HG02885 (cell line): ENCODE data around the gene KIF26B.

Source experiments
- ATAC-seq: cut with Tn5 transposase; IDR thresholded peaks from one replicate; pipeline ENCODE4 v1.9.1; 2021; ENCODE audit warnings: mild to moderate bottlenecking; ENCODE audit not compliant: unreplicated experiment, poor library complexity

KIF26B gene

DNA sequence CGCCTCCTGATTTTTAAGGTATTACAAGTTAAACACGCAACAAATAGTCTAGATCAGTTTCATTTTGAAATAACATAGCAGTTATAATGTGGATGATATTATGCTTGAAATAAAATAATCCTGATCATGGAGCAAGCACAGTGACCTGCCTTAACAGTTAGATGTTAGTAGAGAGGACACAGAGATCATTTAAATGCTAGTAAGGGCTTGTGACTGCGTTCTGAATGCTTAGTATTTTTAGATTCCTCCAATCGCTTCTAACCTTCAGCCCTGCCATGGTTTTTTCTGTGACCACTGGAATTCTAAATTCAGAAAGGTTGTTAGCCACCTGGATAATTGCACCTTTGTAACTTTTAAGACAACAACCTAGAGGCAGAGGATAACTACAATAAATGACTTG lies 46.4 kb downstream of the KIF26B start:
- no peak for ATAC-seq

DNA sequence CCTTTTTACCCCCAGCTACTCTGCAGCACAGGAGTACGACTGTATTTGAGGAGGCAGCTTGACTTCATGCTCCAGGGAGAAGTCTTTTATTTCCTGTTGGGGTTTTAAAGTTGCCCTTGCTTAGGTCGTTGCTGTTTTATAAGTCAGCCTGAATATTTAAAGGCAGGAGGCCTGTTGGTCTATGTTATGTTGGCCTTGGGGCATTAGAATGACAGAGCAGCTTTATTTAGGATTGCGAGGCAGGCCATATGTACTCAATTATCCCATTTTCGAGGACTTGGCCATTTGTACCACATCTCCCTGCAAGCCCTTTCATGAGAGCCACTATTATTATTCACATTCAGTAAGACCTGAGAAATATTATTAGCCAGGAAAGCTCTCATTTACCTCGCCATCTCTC lies 47.0 kb downstream of the KIF26B start:
- ATAC-seq: no peak

DNA sequence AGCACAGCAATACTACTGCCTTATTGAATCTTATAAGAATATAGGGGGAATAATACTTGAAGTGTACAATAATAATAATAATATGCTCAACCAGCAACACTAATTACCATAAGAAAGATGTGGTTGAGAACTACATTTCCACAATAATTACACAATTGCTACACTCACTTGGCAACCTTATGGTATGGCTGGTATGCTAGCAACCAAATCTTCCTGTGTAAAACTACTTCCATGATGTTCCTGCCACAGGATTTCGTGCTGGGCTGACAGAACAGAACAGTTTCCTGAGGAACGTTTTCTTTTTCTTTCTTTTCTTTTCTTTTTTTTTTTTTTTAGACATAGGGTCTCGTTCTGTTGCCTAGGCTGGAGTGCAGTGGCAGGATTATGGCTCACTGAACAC lies 50.6 kb downstream of the KIF26B start:
- ATAC-seq: no peak

DNA sequence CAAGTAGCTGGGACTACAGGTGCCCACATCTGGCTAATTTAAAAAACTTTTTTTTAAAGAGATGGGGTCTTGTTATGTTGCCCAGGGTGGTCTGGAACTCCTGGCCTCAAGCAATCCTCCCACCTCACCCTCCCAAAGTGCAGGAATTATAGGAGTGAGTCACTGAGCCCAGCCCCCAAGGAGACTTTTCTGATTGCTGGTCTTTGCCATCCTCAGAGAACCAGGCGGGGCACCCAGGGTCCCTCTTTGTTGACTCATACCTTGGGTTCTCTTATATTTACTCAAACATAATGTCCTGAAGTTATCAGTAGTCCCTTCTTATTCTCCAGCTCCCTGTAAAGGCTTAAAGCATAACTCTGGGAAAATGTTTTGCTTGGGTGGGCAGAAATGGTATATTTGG lies 51.1 kb downstream of the KIF26B start:
- no peak for ATAC-seq

DNA sequence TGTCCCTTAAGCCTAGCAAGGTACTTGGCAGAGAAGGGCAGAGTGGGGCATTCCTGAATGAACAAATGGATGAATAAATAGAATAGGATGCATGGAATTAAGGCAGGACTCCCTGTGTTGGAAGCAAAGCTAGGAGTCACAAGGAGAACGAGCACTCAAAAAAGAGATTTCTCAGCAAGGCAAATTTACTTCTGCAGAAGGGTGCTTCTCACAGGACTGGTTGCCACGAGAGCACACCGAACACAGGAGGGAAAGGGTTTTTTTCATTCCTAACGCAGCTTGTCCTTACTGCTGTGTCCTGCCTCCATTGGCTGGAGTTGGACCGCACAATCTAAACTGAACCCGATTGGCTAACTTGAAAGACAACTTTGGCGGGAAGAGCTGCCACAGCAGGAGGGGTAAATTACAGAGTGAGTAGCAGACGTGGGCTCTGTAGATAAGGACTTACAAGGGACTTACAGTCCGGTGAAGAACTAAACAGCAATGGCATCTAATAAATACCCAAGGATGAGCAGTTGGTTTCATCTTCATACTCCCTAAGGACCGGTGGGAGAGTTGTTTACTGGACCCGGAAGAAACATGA lies 52.4 kb downstream of the KIF26B start:
- no peak for ATAC-seq

DNA sequence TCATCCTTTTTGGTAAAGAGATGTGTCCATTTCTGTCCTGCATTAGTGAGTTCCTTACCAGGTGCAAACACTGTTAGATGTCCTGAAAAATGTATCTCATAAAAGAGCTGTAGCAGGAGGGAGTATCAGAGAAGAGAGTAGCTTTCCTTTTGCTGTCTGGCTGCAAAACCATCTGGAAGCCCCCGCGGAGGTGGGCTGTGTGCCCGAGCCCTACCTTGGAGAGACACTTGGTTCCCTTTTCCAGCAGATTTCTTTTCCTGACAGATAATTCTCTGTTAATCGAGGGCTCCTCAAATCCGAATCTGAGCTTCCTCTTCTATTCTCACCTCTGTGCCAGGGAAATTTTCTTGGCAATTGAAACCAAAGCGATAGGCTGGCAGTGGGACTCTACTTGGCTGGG lies 53.0 kb downstream of the KIF26B start:
- no peak for ATAC-seq

DNA sequence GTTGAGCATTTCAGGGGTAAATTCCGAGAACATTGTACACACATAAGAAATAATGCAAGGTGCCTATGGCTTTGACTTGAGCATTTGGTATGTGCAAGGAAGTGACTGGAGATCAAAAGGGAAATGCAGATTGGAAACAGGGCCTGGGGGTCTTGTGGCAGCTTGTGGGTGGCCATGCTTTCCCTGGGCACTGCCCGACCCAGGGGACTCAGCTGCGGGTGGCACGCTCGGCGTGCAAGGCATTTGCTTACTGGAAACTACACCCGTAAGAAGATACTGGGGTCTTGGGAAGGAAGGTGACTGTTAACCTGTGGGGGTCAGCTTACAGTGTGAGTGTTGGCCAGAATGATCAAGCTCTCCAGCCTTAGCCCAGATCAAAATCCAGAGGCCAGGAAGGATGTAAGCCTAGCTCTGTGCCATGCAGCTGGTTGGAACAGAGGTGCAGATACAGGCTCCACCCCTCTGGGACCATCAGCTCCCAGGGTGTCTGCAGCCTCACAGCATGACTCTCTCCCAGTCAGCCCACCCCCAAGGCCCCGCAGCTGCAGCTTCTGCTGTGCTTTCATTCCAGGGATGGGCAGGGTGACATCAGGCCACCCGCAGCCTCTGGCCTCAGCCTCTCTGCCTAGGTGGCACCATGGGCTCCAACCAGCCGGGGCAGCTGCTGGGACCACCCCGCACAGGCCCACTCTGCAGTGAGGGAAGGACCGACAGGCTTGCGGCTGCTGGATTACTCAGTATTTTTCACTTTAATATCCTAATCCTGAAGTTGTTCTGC lies 55.1 kb downstream of the KIF26B start:
- ATAC-seq: no peak

DNA sequence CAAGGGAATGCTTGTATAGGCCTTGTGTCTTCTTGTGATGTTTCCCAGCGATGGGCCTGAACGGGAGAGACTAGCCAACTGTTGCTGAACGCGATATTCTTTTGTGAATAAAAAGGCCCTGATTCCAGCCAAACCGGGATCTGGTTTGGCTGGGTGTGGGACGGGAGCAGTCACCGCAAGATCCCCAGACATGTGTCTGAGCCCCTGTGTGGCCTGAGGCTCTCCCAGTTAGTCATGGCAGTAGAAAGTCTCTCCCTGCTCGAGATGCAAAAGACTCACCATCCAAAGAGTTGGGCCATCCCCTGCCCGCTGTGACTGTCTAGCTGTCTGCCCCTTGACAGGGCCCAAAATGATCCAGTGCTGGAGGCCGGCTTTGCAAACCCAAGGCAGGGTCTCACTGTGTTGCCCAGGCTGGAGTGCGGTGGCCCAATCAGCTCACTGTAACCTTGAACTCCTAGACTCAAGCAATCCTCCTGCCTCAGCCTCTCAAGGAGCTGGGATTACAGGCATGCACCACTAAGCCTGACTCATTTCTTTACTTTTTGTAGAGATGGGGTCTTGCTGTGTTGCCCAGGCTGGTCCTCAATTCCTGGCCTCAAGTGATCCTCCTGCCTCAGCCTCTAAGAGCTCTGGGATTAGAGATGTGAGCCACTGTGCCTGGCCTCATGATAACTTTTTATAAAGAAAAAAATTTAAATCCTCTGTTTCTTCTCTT lies 56.4 kb downstream of the KIF26B start:
- ATAC-seq: no peak

DNA sequence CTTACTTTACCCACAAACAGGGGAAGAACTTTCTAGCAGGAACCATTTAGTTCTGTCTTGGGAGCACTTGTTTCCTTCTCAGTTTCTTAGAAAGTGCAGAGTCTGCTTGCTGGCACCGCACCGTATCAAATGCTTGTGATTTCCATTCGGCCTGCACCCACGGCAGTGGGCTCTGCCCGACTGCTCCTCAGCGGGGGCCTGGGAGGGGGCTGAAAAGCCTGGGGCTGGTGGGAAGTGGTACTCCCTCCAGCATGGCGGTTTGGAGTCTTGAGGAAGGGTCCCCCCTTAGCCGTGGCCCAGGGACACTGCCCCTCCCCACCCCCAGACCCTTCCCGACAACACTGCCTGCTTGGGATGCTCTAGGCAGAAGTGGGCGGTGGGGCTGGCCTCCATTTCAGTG lies 57.0 kb downstream of the KIF26B start:
- no peak for ATAC-seq

DNA sequence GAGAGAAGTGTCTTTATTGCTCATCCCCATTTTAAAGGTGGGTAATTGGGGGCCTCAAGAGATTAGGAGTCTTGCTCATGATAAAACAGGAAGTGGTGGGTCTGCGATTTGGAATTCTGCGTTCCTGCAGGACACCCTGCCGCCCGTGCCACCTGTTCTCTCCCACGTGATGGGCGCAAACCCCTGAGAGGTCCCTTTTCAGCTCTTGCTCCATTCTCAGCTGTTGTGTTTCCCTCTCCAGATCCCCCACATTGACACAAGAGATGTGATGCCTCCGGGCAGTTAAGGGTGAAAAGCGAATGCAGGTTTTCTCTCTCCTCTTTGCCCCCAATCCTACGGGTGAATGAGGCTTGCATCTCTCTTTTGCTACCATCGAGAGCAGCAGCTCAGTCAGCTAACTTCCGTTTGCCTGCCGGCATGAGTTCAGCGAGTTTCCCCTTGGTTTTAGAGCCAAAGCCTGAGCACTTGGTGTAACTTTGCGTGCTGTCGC lies 57.5 kb downstream of the KIF26B start:
- ATAC-seq: no peak

DNA sequence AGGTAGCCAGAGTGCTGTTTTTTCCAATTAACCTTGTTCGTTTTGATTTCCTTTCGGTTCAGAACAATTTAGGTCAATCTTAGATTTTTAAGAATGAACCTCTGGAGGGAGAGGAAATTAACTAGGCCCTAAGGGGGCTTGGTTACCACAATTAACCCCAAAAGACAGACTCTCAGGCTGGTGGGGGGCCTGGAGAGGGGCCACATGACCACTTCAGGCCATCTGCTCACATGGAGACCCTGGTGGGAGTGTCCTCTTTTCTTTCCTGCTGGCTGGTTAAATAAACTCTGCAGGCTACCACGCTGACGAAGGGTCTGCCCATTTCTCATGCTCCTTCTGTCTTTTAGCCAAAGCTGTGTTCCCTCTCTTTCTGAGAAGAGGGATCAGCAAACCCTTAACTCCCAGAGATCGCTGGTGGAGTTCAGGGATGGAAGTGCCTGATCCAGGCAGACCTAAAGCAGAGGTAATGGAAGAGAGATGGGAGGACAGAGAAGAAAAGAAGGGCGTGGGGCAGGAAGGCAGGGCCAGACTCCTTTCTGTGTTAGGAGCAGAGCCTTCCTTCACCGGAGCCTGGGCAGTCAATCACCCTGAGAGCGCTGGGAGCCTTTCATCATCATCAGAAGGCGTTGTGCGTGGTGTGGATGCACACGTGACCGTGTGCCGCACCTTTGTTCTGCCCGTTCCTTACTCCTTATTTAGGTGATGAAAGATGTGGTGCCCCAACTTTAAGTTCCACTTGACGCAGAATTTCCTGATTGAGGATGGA lies 58.5 kb downstream of the KIF26B start:
- no peak for ATAC-seq

DNA sequence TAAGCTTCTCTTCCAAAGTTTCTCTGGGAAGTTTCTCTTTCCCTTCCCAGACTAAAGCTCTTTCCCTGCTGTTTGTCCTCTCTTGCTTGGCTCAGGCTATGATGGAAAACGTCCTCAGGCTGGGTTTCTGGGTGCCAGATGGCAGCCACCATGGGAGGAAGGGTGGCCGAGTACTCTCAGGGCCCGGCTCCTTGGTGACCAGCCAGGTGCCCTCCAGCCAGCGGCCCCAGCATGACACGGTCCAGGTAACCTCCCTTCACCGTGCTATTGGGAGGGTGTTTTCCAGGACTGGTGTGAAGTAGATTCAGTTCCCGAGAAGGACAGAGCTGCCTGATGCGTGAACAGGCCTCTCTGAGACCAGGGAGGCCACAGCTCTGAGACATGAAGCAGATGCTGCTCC lies 60.3 kb downstream of the KIF26B start:
- no peak for ATAC-seq

DNA sequence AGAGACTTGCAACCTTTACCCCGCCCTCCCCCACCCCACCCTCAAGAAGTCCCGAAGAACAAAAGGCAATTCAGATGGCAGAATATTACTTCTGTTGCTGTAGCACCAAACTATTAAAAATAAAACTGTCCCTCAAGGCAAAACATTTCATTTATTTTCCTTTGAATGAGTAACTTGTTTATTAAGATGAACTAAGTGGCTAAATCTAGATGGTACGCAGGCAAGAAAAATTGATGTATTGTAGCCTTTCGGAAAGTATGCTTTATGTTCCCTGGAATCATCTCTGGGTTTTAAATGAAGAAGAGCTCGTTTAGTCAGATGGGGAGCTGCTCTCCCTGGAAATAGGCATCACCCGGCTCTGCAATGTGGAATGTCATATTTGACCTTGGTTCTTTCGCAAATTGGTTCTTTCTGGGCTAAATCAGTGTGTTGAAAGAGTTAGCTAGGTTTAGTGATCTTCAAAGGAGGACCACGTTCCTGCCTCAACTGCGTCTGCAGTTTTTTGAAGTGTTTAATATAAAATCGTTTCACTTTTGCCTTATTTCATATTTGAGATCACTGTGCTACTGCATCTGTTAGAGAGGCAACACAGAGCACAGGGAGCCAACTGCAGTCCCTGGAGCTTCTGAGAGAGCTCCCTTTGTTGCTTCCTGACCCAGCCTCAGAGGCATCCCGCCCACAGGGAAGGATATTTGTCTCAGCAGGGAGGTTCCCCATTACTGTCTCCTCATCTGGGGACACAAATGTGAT lies 61.8 kb downstream of the KIF26B start:
- no peak for ATAC-seq

DNA sequence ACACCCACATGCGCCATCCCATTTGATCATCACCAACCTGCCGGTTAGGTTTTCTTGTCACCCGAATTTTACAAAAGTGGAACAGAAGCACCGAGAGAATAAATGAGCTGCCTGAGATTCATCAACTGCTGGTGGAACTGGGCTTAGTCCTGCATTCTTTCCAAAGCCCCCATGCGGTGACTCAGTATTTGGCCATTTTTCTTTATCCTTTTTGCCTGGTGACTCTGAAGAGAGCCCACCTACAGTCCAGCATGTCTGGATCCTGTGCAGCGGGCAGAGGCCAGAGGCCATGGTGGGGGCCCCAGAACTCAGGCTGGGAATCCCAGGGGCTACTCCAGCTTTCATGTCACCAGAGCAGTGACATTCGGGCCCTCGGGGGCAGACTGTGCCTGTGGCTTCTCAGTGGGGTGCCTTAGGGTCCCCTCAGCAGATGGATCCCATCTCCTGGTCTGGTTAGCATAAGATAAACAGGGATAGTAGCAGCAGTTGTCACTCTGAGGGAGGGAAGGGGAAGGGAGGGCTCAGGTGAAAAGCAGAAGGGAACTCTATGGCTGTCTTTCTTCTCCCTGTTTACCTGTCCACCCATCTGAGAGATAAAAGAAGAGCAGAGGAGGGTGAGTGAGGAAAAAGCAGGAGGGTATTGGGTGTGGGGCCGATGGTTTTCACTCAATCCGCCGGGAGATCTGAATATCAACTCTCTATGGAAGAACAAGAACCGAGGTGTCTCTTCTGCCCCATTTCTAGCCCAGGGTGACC lies 63.2 kb downstream of the KIF26B start:
- no peak for ATAC-seq

DNA sequence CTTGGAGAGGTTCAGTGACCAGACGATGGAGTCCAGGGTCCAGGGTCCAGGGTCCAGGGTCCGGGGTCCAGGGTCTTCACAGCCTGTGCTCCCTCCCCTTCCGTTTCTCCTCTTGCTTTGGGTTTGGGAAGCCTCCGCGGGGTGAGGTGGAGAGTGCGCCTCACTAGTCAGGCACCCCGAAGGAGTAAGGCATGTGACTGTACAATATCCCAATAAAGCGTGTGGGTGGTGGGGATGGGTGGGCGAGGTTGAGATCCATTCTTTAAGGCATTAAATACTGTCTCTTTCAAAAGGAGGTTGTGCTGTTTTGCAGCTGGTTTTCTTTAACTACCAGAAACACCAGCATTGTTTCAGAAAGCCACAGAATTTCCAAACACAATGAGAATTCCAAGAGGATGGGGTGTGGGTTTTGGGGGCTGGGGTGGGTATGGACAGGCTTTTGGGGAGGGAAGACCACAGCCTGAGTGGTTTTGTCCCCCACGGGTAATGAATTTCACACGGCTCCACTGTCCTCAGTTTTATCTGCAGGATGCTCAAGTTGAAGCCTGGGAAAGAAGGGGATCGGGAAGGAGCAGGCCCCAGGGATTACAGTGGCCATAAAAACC lies 65.7 kb downstream of the KIF26B start:
- no peak for ATAC-seq

DNA sequence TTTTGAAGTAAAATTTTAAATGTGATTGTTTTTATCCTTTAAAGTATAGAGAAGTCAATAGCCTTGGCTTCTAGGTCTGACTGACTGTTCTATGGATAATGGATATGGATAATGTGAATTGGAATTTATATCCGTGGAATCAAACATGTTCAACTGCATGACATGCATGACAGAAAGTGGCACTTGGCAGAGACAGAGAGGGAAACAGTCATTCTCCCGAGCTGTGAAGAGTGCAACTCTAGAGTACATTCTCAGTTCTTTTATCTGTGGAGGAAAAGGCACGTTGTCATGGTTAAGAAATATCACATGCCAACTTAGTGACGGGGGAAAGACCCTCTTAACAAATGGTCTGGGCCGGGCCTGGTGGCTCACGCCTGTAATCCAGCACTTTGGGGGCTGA lies 67.0 kb downstream of the KIF26B start:
- no peak for ATAC-seq

DNA sequence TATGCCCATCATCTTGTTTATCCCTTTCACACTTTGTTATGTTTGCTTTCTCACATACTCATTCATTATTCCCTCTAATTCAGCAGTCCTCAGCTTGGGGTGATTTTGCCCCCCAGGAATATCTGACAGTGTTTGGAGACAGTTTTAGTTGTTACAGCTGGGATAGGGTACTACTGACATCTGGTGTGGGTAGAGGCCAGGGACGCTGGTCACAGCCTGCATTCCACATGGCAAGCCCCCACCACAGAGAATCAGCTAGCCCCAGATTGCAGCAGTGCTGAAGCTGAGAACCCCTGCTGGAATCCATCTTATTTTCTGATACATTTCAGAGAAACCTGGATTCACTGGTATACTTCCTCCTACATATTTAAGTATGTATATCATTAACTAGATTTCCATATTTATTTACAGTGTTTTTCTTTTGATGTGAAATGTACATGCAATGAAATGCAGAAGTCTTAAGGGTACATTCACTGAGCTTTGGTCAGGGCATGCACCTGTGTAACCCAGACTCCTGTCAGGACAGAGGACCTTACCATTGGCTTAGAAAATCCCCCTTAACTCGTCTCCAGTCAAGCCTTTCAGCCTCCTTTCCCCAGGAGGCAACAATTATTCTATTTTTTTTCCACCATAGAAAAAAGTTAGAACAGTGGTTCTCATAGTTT lies 68.3 kb downstream of the KIF26B start:
- ATAC-seq: no peak
